Measurements from ENCODE around the gene BABAM2.
"Not testable (repeated sequence)": the region's sequence is repeated elsewhere in the genome, so short reads cannot be mapped to it uniquely, and the experiment has no call there.

BABAM2 gene

DNA sequence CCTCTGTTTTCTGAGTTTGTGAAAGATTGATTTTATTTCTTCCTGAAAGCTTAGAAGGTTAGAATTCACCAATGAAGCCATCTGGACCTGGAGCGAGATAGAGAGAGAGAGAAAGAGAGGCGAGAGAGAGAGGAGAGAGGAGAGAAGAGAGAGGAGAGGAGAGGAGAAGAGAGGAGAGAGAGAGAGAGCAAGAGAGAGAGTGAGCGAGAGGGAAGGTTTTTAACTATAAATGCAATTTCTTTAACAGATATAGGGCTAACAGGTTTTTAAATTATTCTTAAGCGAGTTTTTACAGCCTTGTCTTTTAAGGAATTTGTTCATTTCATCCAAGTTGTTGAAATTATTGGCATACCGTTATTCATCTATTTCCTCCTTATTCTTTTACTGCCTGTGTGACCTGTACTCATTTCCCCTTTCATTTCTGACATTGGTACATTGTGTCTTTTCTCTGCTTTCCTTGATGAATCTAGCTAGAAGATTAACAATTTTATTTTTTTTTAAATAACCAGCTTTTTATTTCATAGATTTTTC is 56.1 kb downstream of the BABAM2 start:
- DNase-seq (ENCODE audit: low read depth): no peak

DNA sequence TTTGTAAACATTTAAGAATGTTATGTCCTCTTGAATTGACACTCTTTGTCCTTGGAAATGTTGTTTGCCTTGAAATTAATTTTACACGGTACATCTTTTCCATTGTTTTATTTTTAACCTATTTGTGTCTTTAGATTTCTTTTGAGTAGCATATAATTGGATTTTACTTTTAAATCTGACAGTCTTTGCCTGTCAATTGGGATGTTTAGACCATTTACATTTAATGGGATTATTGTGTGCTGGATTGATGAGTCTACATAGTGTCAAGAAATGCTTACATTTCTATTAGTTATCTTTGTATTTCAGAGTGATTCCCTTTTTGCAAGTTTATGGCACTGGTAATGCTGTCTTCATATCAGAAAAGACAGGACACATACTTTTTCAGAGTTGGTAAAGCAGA is 61.5 kb downstream of the BABAM2 start:
- no peak for DNase-seq (ENCODE audit: low read depth)

DNA sequence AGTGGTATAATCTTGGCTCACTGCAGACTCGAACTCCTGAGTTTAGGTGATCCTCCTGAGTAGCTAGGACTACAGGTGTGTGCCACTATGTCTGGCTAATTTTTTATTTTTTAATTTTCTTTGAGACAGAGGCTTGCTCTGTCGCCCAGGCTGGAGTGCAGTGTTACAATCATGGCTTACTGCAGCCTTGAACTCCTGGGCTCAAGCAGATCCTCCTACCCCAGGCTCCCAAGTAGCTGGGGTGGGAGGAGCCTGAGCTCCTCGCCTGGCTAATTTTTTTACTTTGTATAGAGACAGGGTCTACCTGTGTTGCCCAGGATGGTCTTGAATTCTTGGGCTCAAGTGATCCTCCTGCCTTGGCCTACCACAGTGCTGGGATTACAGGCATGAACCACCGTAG is 62.5 kb downstream of the BABAM2 start:
- no peak for DNase-seq (ENCODE audit: low read depth)

DNA sequence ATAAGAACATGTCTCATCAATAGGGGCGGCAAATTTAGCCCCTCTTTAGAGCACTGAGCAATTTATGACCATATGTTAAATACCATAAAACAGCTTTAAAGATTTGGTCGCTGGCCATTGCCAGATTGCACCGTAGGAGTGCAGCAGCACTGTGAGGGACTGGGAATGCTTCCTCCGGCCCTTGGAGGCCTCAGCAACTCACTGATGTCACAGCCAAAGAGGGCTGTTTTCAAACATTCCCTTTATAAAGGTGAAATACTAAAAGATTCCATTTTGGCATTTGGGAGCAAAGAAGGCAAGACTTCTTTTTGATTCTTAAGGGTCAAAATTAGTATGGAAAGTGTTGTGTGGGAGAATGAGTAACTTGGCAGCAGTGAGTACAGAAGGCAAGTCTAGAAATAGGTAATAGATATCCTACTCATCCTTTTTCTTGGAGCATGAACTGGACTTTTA is 63.7 kb downstream of the BABAM2 start:
- no peak for DNase-seq (ENCODE audit: low read depth)

DNA sequence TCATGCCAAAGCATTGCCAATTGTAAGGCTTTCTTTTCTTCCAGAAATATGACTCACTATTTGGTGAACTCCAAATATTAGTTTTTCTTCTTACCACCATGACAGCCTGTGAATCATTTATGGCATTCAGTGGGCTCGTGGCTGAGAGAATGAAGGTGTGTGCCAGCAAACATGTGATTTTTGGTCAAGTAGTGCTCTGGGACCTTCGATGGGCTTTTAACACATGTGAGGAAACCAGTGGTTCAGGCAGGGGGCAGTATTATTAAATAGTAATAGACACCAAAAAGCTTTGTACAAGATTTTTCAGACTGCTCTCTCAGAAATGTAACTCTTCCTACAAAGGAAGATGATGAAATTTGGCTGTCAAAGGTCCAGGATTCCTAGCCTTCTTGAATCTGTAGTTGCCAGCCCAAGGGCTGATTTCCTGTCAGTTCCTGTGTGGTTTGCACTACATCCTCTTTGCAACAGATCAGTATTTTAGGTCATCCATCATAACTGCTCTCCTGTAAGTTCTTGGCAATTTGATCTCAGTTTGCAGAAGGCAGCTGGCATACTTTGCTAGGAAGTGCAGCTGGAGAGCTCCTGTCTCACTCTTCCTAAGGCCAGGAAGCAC is 64.3 kb downstream of the BABAM2 start:
- peak; percentile 100 for DNase-seq (ENCODE audit: low read depth)

DNA sequence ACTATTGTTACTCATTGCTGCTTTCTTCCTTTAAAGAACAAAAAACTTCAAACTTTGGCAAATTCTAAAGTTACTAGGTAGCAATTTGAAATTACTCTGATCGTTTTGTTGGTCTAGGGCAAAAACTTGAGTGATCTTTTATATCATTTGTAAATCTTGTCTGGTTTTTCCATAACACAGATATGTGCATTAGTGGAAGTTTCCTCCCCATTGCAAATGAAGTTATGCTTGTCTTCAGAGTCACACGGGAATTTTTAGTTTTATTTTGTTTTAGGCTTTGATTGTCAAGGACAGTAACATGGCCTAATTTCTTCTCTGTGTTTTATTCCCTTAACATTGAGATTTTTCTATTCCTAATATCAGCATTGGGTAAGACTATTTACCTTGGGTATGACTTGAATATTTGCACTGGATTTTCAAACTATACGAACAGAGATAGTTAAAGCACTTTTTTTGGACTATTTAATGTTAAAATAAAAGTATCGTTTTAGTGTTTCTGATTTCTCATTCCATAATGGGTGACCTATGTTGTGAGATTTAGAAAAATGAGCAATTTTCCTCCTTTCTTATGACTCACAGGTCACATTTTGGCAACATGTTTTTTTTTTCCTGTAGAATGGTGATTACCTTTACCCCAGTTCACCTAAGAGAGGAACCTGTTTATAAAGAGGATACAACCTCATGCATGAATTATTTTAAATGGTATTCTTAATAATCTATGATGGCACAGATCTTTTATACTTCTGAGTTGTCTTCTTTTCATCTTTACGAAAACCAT is 65.0 kb downstream of the BABAM2 start:
- DNase-seq (ENCODE audit: low read depth): no peak

DNA sequence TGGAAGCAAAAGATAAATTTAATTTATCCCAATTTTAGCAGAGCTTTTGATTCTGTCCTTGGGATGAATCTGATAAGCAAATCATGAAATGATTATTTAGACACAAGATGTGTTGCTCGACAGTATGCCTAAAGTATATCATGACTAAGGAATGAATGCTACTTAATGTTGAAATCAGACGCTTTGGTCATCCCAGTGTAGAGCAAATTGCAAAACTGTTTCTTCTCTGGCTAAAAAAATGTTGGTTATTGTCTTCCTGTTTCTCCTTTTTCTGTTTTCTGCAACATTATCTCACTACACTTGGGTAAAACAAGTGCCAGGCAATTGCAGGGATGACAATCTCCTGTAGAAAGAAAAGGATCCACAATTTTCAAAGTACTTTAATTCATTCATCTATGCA is 66.4 kb downstream of the BABAM2 start:
- peak; percentile 93 for DNase-seq (ENCODE audit: low read depth)

DNA sequence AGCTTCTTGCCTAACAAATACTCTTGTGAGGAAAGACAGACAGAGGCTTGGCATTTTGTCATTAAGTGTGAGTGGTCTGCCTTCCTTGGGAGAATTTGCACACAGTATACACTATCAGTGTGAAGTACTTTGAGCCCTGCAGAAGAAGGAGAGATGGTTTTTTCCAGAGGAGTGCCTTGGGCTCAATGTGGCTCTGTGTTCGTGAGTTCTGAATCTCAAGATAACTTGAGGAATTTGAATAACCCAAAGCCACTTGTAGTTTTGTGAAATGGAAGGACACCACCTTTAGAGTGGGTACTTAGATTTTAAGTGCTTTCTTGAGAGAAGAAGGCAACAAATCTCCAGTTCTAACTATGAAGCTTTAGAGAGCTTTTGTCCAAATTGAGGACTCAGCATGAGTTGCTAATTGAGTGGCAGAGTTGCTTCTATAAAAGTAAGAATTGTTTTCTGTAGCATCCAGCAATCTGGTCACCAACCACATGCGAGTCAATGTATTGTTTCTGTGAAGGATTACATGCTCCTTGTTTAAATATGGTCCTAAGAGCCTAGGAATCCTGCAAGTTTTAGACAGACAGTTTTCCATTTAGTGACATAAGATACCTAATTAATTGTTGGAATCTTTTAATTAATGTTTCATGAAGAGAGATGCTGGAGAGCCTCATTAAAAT is 68.3 kb downstream of the BABAM2 start:
- DNase-seq (ENCODE audit: low read depth): no peak

DNA sequence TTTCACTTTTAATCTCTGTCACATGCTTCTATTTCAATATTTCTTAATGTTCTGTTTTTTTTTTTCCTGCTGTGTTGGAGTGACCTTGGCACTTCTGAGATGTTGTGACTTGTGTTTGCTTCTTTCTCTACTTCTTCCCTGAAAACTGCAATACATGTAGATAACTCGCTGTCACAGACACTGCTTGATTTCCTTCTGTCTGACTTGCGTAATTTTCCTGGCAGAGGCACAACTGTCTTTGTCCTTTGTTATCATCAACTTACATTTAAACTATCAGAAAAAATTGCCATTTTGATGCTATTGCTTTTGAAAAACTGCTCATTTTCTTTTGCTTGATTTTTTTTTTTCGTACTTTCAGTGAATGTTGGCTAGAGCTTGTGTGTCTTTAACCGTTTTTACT is 69.0 kb downstream of the BABAM2 start:
- peak; percentile 83 for DNase-seq (ENCODE audit: low read depth)

DNA sequence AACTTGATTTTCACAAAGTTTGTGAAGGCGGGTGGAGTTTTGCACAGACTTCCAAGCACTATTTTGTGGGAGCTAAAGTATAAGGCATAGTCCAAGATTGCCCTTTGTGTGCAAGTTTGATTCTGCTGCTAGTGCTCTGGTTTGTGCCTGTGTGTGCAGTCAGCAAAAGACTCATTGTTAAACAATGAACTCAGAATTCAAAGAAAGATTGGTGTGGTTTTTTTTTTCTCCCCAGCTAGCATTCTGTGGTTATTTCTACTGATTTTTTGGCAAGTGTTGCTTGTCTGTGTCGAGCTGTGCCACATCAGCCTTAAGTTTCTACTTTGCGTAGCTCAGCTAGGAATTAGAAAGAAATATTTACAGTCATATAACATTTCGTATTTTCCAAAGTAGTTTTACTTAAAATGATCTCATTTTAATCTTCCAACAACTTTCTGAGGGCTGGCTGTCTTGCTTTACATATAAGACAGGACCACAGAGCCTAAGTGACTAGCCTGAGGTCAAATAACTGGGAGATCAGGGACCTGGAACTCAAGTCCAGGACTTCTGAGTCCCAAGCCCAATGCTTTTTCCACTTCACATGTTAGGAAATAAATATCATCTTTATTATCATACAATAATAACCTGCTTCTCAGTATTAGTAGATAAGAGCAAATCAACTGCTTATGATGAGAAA is 69.8 kb downstream of the BABAM2 start:
- peak; percentile 96 for DNase-seq (ENCODE audit: low read depth)

DNA sequence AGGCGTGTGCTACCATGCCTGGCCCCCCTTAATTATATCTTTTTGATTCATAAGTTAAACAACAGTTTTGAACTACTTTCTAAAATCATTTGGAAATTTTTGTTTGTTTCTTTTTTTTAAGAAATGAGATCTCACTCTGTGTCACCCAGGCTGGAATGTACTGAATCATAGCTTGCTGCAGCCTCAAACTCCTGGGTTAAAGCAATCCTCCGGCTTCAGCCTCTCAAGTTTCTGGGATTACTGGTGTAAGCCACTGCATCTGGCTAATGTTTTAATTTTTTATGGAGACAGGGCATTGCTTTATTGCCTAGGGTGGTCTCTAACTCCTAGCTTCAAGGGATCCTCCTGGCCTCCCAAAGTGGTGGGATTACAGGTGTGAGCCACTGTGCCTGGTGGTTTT is 71.5 kb downstream of the BABAM2 start:
- DNase-seq (ENCODE audit: low read depth): peak; percentile 62

DNA sequence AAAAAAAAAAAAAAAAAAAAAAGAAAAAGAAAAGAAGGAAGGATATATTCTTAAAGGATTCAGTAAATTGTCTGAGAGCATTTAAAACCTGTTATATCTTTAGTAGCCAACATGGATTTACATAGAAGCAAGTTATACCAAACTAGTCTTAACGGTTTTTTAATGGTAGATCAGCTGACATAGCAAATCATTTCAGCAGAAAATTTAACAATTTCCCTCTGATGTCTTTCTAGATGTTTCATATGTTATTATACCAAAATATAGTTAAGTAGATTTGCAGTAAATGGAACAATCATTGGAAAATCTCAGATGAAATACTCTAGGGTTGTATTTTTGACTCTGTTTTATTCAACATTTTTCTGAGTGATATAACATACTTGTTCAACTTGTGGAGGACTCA is 72.9 kb downstream of the BABAM2 start:
- no peak for DNase-seq (ENCODE audit: low read depth)

DNA sequence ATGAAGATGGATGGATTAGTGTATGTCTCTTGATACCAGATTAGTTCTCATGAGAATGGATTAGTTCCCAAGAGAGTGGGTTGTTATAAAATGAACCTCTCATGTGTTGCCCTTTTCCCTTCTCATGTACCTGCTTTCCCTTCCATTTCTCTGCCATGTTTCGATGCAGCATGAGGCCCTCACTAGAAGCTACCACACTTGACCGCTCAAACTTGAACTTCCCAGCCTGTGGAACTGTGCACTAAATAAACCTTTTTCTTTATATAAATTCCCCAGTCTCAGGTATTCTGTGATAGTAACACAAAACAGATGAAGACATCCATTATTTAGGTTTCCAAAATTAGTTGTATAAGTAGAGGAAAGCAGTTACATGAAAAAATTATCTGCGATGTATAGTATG is 73.5 kb downstream of the BABAM2 start:
- DNase-seq (ENCODE audit: low read depth): no peak

DNA sequence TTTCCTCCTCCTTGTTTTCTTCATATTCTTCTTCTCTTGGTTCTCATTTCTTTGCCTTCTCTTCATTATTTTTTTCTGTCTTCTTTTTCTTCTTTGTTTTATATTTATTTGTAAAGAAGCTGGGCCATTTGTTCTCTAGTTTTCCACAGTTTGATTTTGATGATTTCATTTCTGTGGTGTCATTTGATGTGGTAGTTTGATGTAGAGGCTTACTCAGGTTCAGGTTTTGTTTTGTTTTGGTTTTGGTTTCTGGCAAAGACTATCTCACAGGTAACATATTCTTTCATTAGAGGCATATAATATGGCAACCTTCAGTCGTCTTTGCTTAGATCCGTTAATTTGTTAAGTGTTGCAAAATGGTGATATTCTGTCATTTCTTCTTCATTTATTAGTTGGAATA is 75.3 kb downstream of the BABAM2 start:
- no peak for DNase-seq (ENCODE audit: low read depth)

DNA sequence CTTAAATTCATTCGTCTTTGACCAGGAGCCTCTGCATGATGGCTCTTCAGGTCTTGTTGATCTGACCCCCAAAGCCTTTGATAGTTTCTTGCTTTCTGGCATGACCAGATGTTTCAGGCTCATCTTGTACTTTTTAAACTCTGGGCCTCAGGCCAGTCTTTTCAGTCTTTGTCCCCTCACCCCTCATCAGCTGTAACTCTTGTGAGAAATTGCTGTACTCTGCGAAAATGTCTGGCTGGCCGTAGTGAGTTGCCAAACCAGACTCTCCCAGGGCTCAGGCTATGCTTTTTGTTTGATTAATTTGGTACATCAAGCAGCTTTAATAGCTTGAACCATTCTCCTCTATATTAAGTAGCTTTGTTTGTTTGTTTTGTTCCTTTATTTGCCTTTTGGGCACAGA is 75.9 kb downstream of the BABAM2 start:
- DNase-seq (ENCODE audit: low read depth): peak; percentile 75

DNA sequence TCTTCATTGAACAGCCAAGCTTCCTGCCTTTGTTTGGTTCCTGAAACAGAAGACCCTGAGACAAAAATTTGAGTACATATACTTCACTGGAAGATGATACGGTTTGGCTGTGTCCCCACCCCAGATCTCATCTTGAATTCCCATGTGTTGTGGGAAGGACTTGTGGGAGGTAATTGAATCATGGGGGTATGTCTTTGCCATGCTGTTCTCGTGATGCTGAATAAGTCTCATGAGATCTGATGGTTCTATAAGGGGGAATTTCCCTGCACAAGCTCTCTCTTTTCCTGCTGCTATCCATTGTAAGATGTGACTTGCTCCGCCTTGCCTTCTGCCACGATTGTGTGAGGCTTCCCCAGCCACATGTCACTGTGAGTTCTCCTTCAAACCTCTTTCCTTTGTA is 76.5 kb downstream of the BABAM2 start:
- DNase-seq (ENCODE audit: low read depth): no peak

DNA sequence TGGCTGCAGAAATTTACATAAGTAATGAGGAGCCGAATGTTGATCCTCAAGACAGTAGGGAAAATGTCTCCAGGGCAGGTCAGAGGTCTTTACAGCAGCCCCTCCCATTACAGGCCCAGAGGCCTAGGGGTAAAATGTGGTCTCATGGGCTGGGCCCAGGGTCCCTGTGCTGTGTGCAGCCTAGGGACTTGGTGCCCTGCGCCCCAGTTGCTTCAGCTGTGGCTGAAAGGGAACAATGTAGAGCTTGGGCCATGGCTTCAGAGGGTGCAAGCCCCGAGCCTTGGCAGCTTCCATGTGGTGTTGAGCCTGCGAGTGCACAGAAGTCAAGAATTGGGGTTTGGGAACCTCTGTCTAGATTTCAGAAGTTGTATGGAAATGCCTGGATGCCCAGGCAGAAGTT is 77.5 kb downstream of the BABAM2 start:
- not testable (repeated sequence) for DNase-seq (ENCODE audit: low read depth)

DNA sequence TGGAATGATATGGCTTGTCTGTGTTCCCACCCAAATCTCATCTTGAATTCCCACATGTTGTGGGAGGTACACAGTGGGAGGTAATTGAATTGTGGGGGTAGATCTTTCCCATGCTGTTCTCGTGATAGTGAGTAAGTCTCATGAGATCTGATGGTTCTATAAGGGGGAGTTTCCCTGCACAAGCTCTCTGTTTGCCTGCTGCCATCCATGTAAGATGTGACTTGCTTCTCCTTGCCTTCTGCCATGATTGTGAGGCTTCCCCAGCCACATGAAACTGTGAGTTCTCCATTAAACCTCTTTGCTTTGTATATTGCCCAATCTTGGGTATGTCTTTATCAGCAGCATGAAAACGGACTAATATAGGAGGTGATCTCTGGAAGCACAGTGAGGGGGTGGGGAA is 78.4 kb downstream of the BABAM2 start:
- DNase-seq (ENCODE audit: low read depth): not testable (repeated sequence)

DNA sequence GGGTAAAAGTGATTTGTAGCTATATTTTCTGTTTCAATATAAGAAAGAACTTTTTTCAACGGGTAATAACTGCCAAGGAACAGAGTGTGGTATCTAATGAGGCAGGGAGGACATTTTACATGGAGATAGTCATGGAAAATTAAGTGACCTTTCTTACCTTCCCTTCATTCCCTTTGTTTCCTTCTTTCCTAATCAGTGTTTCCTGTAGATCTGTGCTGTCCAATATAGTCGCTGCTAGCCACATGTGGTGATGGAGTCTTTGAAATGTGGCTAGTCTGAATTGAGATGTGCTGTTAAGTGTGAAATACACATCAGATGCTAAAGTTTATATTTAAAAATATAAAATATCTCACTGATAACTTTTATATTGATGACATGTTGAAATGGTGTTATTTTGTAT is 81.8 kb downstream of the BABAM2 start:
- no peak for DNase-seq (ENCODE audit: low read depth)

DNA sequence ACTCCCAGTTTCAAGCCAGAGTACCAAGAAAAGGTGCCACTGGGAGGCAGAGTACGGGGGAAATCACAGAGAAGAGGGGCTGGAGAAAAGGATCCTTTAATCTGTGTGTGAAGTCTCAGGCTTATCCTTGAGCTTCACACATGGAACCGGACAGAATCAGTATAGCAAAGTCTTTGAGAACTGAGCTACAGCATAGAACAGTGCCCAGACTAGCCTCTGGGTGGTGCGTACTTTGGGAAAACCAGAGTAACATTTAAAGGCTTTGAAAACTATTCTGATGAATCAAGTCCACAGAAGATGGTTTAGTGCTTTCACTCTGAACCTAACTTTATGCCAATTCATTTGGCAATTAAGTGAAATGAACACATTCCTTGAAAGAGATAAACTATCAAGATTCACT is 83.1 kb downstream of the BABAM2 start:
- peak; percentile 62 for DNase-seq (ENCODE audit: low read depth)

DNA sequence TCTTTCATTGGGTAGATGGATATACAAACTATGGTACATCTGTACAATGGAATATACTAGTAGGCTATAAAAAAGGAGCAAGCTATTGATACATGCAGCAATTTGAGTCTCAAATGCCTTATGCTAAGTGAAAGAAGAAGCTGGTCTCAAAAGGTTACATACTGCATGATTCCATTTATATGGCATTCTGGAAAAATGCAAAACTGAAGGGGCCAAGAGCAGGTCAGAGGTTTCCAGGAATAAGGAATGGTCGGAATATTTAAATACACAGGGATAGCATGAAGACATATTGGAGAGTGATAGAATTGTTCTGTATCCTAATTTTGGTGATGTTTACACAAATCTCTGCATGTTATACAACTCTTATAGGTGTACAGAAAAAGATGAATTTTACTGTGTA is 85.8 kb downstream of the BABAM2 start:
- DNase-seq (ENCODE audit: low read depth): no peak

DNA sequence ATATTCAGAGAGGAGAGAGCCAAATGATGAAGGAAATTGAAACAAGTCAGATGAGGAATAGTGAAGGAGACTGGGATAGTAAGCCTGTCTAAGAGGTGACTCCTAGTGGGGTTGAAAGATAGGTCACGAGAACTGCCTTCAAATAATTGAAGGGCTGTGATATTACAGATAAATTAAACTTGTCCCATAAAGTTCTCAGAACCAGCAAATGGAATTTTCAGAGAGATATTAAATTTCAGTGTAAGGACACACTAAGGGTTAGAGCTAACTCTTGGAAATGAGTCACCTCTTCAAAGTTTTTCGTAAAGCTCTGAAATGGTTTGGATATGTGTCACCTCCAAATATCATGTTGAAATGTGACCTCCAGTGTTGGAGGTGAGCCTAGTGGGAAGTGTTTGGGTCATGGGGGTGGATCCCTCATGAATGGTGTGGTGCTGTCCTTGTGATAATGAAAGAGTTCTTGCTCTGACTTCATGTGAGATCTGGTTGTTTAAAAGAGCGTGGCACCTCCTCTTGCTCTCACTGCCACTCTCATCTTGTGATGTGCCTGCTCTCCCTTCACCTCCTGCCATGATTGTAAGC is 87.3 kb downstream of the BABAM2 start:
- peak; percentile 94 for DNase-seq (ENCODE audit: low read depth)

Measured in amniotic epithelial cell (primary cell).